ENCODE data around the gene VANGL2. TPM values are rescaled to one million over a fixed set of nuclear protein-coding genes. Genes with fewer than 3 reads are reported as not detected.

Gene VANGL2
- total RNA-seq, 2 experiments from 2014 or later, result not detected

DNA sequence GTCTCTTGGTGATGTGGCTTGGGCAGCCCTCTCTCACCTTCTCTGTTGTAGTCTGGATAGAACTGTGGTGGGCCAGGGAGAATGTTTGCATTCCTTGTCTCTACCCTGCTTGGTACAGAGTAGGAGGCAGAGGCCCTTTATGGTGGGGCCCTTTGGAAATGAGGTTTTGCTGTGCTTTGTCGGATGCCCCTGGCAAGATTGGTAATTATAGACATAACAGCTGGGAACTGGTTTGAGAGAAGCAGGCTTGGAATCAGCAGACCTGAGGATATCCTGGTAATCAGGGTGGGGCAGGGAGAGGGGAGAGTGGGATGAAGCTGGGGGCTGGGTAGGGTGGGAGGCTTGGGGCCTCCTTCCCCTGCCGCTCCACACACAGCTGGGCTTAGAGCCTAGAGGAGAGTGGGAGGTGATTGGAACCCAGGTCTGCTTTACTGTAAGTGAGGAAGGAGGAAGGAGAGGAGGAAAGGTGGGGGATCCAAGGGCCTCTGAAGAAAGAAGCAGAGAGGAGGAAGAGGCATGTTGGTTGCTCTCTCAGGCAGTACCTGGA lies 5.0 kb downstream of the VANGL2 start:
- no peaks in the 10 kb centered on the region for H3K9me3 ChIP-seq (ENCODE audit: control insufficient read depth in 1 of 2, insufficient read depth in 1 of 2, low read length in 2 of 2)
- no peak overlapping the region for H3K4me3 ChIP-seq (ENCODE audit: low read length)
- ChIA-PET POLR2A (no interaction called here), CTCF (no interaction called here)
- peaks cover 10% of the 10 kb centered on the region for H3K4me1 ChIP-seq (ENCODE audit: insufficient read depth, low read length)
- Mint-ChIP-seq H3K27ac (no peak overlapping the region), H3K36me3 (ENCODE audit: low read depth) (no peaks in the 10 kb centered on the region), H3K27me3 (peaks cover 24% of the 10 kb centered on the region), H3K4me3 (no peak overlapping the region), H3K4me1 (ENCODE audit: low read depth) (peaks cover 9% of the 10 kb centered on the region), H3K9me3 (no peaks in the 10 kb centered on the region)
- TF ChIP-seq, protein P1, sequence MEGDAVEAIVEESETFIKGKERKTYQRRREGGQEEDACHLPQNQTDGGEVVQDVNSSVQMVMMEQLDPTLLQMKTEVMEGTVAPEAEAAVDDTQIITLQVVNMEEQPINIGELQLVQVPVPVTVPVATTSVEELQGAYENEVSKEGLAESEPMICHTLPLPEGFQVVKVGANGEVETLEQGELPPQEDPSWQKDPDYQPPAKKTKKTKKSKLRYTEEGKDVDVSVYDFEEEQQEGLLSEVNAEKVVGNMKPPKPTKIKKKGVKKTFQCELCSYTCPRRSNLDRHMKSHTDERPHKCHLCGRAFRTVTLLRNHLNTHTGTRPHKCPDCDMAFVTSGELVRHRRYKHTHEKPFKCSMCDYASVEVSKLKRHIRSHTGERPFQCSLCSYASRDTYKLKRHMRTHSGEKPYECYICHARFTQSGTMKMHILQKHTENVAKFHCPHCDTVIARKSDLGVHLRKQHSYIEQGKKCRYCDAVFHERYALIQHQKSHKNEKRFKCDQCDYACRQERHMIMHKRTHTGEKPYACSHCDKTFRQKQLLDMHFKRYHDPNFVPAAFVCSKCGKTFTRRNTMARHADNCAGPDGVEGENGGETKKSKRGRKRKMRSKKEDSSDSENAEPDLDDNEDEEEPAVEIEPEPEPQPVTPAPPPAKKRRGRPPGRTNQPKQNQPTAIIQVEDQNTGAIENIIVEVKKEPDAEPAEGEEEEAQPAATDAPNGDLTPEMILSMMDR (IDR thresholded peaks at IDR 0.05), result no peak
- ATAC-seq (ENCODE audit: poor library complexity) (no peak), DNase-seq (no peak)
- intact Hi-C loops (cut with DNase I, micrococcal nuclease), result no loop called here
- no peaks in the 10 kb centered on the region for H3K36me3 ChIP-seq (ENCODE audit: insufficient read depth, low read length)
- H3K27me3 ChIP-seq (ENCODE audit: control insufficient read depth in 1 of 2, insufficient read depth in 2 of 2, low read length in 2 of 2), result peaks cover 8 to 18% of the 10 kb centered on the region in 2 experiments
- H3K27ac ChIP-seq (ENCODE audit: low read depth in 1 of 2, low read length in 2 of 2), result no peak overlapping the region

DNA sequence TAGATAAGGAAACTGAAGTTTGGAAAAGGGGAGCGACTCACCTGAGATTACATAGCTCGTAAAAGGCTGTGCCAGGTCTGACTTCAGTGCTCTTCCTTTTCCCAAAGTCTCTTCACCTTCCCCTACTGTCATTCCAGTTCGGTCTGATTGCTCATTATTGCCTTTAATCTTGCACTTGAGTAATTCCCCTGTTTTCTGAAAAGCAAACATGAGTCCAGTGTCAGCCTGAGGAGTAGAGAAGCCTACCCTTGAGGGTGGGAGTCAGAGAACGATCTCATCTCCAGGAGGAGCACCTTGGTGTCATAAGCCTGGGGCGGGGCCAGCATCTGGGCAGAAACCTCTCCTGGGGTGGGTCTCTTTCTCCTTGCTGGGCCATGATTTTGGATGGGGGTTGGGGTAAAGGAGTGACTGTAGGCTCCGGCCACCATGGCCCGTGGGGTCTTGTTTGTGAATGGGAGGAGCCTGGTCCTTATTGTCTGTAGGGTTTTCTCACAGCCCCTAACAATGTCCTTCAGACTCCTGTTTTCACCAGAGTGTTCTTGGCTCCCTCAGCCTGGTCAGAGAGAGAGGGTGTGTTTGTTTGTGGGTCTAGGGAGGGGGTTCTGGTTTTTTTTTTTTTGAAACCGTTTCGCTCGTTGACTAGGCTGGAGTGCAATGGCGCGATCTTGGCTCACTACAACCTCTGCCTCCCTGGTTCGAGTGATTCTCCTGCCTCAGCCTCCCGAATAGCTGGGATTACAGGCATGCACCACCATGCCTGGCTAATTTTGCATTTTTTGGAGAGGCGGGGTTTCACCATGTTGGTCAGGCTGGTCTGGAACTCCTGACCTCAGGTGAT lies 6.0 kb downstream of the VANGL2 start:
- no peaks in the 10 kb centered on the region for H3K36me3 Mint-ChIP-seq (ENCODE audit: low read depth)
- Histone ChIP-seq H3K27me3 (ENCODE audit: control insufficient read depth in 1 of 2, insufficient read depth in 2 of 2, low read length in 2 of 2) (peaks cover 2 to 12% of the 10 kb centered on the region in 2 experiments), H3K9me3 (ENCODE audit: control insufficient read depth in 1 of 2, insufficient read depth in 1 of 2, low read length in 2 of 2) (no peaks in the 10 kb centered on the region), H3K27ac (ENCODE audit: low read depth in 1 of 2, low read length in 2 of 2) (no peak overlapping the region), H3K36me3 (ENCODE audit: insufficient read depth, low read length) (no peaks in the 10 kb centered on the region), H3K4me3 (ENCODE audit: low read length) (no peak overlapping the region), H3K4me1 (ENCODE audit: insufficient read depth, low read length) (peaks cover 1% of the 10 kb centered on the region)
- no peak overlapping the region for H3K27ac Mint-ChIP-seq
- CTCF ChIA-PET, result no interaction called here
- intact Hi-C loops (cut with DNase I, micrococcal nuclease), result no loop called here
- POLR2A ChIA-PET, result no interaction called here
- peaks cover 19% of the 10 kb centered on the region for H3K27me3 Mint-ChIP-seq
- ATAC-seq (ENCODE audit: poor library complexity) (no peak), DNase-seq (no peak)
- H3K4me1 Mint-ChIP-seq (ENCODE audit: low read depth), result peaks cover 5% of the 10 kb centered on the region
- no peak overlapping the region for H3K4me3 Mint-ChIP-seq
- H3K9me3 Mint-ChIP-seq, result no peaks in the 10 kb centered on the region
- TF ChIP-seq, protein P1 (IDR thresholded peaks at IDR 0.05), result no peak

DNA sequence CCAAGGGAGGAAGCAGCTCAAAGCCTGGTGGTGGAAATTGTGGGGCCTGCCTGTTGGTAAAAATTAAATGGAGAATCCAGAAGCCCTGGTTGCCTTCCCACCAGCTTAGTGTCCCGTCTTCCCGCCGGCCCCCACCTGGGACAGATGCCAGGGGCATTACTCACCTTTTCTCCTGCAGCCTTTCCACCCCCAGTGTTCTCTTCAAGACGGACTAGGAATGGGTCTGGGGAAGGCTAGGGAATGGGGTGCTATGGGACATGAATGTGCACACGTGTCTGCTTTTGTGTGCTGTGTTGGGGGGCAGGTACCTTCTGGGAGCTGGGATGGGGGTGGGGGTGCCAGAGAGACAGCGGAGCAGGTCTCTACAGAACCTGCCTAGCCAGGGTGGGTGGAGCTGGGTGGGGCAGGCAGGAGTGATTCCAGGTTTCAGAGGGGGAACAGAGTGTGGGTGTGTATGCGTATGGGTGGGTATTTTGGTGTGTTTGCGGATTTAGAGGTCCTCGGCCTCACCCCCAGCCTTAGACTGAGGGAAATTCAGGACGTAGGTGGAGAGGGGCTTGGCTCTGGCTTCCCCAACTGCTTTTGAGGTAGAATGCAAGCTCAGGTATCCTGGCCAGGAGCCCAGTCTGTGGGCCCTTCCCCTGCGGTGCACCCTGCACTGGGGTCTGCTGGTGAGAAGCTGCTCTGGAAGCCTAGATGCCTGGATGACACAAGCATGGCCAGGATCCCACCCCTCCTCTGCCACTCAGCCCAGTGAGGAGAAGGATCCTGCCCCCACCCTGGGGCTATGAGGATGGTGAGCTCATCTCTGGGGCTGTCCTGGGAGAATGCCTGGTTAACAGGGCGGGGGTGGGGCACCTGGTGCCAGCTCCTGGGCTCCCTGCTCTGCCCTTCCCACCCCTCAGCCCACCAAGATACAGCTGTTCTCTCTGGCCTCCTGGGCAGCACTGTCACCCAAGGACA lies 7.8 kb downstream of the VANGL2 start:
- POLR2A ChIA-PET, result no interaction called here
- no peaks in the 10 kb centered on the region for H3K4me1 ChIP-seq (ENCODE audit: insufficient read depth, low read length)
- Mint-ChIP-seq H3K27me3 (peaks cover 2% of the 10 kb centered on the region), H3K27ac (no peak overlapping the region), H3K4me1 (ENCODE audit: low read depth) (no peaks in the 10 kb centered on the region), H3K9me3 (no peaks in the 10 kb centered on the region), H3K36me3 (ENCODE audit: low read depth) (no peaks in the 10 kb centered on the region), H3K4me3 (no peak overlapping the region)
- no peaks in the 10 kb centered on the region for H3K36me3 ChIP-seq (ENCODE audit: insufficient read depth, low read length)
- H3K9me3 ChIP-seq (ENCODE audit: control insufficient read depth in 1 of 2, insufficient read depth in 1 of 2, low read length in 2 of 2), result no peaks in the 10 kb centered on the region
- CTCF ChIA-PET, result no interaction called here
- no peak overlapping the region for H3K27ac ChIP-seq (ENCODE audit: low read depth in 1 of 2, low read length in 2 of 2)
- H3K27me3 ChIP-seq (ENCODE audit: control insufficient read depth in 1 of 2, insufficient read depth in 2 of 2, low read length in 2 of 2), result no peaks in the 10 kb centered on the region
- no peak overlapping the region for H3K4me3 ChIP-seq (ENCODE audit: low read length)
- DNase-seq, result no peak
- TF ChIP-seq, protein P1 (IDR thresholded peaks at IDR 0.05), result no peak
- no peak for ATAC-seq (ENCODE audit: poor library complexity)
- intact Hi-C loops (cut with DNase I, micrococcal nuclease), result no loop called here
